ENCODE measurements around the gene OTOA. TPM values are rescaled to one million over a fixed set of nuclear protein-coding genes. Genes with fewer than 3 reads are reported as not detected.

The OTOA gene
- total RNA-seq, 1 donor from 2014 or later, result 0.11 TPM

- Histone ChIP-seq H3K9me3 (ENCODE audit: insufficient read depth, low read depth, low read length) (no peaks in the 10 kb centered on the region), H3K36me3 (ENCODE audit: insufficient read depth, low read length) (no peaks in the 10 kb centered on the region), H3K27me3 (ENCODE audit: insufficient read depth, low read length) (peaks cover 6% of the 10 kb centered on the region), H3K9ac (ENCODE audit: low read length) (no peak overlapping the region), H3K4me2 (ENCODE audit: low read length) (no peak overlapping the region), H3K27ac (ENCODE audit: low read depth, low read length) (no peak overlapping the region), H3K79me2 (ENCODE audit: insufficient read depth, low read length) (no peaks in the 10 kb centered on the region), H4K20me1 (ENCODE audit: insufficient read depth, low read length) (no peaks in the 10 kb centered on the region), H2AFZ (ENCODE audit: low read depth, low read length) (no peak overlapping the region), H3K4me1 (ENCODE audit: insufficient read depth, low read length) (no peaks in the 10 kb centered on the region), H3K4me3 (ENCODE audit: insufficient read depth, low read depth, low read length) (no peak overlapping the region)
- Mint-ChIP-seq H3K36me3 (ENCODE audit: low read depth, unreplicated experiment) (no peaks in the 10 kb centered on the region), H3K27ac (ENCODE audit: unreplicated experiment) (no peak overlapping the region), H3K27me3 (ENCODE audit: low read depth, unreplicated experiment) (peaks cover 2% of the 10 kb centered on the region), H3K4me3 (ENCODE audit: unreplicated experiment) (no peak overlapping the region), H3K4me1 (ENCODE audit: low read depth, unreplicated experiment) (peaks cover 3% of the 10 kb centered on the region), H3K9me3 (ENCODE audit: unreplicated experiment) (no peaks in the 10 kb centered on the region)
- DNase-seq (ENCODE audit: low read depth) (no peak), FAIRE-seq (no peak)
- TF ChIP-seq EZH2 (IDR thresholded peaks at IDR 0.05; ENCODE audit: insufficient read depth, low read length), result no peak
- TF ChIP-seq CTCF (IDR thresholded peaks at IDR 0.05; ENCODE audit: insufficient read depth, low read depth, low read length), result no peak
These were observed 1.2 kb downstream of the OTOA start for GRCh38 chr16:21664801-21665492.

- no peak for TF ChIP-seq CTCF (IDR thresholded peaks at IDR 0.05; ENCODE audit: insufficient read depth, low read depth, low read length)
- no peak for TF ChIP-seq EZH2 (IDR thresholded peaks at IDR 0.05; ENCODE audit: insufficient read depth, low read length)
- Mint-ChIP-seq H3K36me3 (ENCODE audit: low read depth, unreplicated experiment) (no peaks in the 10 kb centered on the region), H3K9me3 (ENCODE audit: unreplicated experiment) (no peaks in the 10 kb centered on the region), H3K4me1 (ENCODE audit: low read depth, unreplicated experiment) (peaks cover 3% of the 10 kb centered on the region), H3K27me3 (ENCODE audit: low read depth, unreplicated experiment) (peaks cover 2% of the 10 kb centered on the region), H3K27ac (ENCODE audit: unreplicated experiment) (no peak overlapping the region), H3K4me3 (ENCODE audit: unreplicated experiment) (no peak overlapping the region)
- Histone ChIP-seq H3K9me3 (ENCODE audit: insufficient read depth, low read depth, low read length) (no peaks in the 10 kb centered on the region), H3K36me3 (ENCODE audit: insufficient read depth, low read length) (no peaks in the 10 kb centered on the region), H3K4me1 (ENCODE audit: insufficient read depth, low read length) (no peaks in the 10 kb centered on the region), H3K79me2 (ENCODE audit: insufficient read depth, low read length) (no peaks in the 10 kb centered on the region), H3K4me3 (ENCODE audit: insufficient read depth, low read depth, low read length) (no peak overlapping the region), H2AFZ (ENCODE audit: low read depth, low read length) (no peak overlapping the region), H4K20me1 (ENCODE audit: insufficient read depth, low read length) (no peaks in the 10 kb centered on the region), H3K4me2 (ENCODE audit: low read length) (no peak overlapping the region), H3K27ac (ENCODE audit: low read depth, low read length) (no peak overlapping the region), H3K27me3 (ENCODE audit: insufficient read depth, low read length) (peaks cover 6% of the 10 kb centered on the region), H3K9ac (ENCODE audit: low read length) (no peak overlapping the region)
- FAIRE-seq, result no peak
- DNase-seq (ENCODE audit: low read depth), result no peak
These were observed 3.0 kb downstream of the OTOA start for GRCh38 chr16:21666772-21667171.

GRCh38 chr16:21667575-21667974, 3.8 kb downstream of the OTOA start:
- Histone ChIP-seq H2AFZ (ENCODE audit: low read depth, low read length) (no peak overlapping the region), H3K36me3 (ENCODE audit: insufficient read depth, low read length) (no peaks in the 10 kb centered on the region), H3K79me2 (ENCODE audit: insufficient read depth, low read length) (no peaks in the 10 kb centered on the region), H3K27me3 (ENCODE audit: insufficient read depth, low read length) (peaks cover 6% of the 10 kb centered on the region), H3K4me2 (ENCODE audit: low read length) (no peak overlapping the region), H3K9ac (ENCODE audit: low read length) (no peak overlapping the region), H4K20me1 (ENCODE audit: insufficient read depth, low read length) (no peaks in the 10 kb centered on the region), H3K4me3 (ENCODE audit: insufficient read depth, low read depth, low read length) (no peak overlapping the region), H3K27ac (ENCODE audit: low read depth, low read length) (no peak overlapping the region), H3K4me1 (ENCODE audit: insufficient read depth, low read length) (no peaks in the 10 kb centered on the region), H3K9me3 (ENCODE audit: insufficient read depth, low read depth, low read length) (no peaks in the 10 kb centered on the region)
- Mint-ChIP-seq H3K4me3 (ENCODE audit: unreplicated experiment) (no peak overlapping the region), H3K27ac (ENCODE audit: unreplicated experiment) (no peak overlapping the region), H3K36me3 (ENCODE audit: low read depth, unreplicated experiment) (no peaks in the 10 kb centered on the region), H3K4me1 (ENCODE audit: low read depth, unreplicated experiment) (peaks cover 3% of the 10 kb centered on the region), H3K27me3 (ENCODE audit: low read depth, unreplicated experiment) (peaks cover 2% of the 10 kb centered on the region), H3K9me3 (ENCODE audit: unreplicated experiment) (no peaks in the 10 kb centered on the region)
- FAIRE-seq (no peak), DNase-seq (ENCODE audit: low read depth) (no peak)
- TF ChIP-seq CTCF (IDR thresholded peaks at IDR 0.05; ENCODE audit: insufficient read depth, low read depth, low read length) (no peak), EZH2 (IDR thresholded peaks at IDR 0.05; ENCODE audit: insufficient read depth, low read length) (no peak)

Data from astrocyte (in vitro differentiated cells and primary cell).